ENCODE data around the gene SRPRA.

Gene SRPRA

GRCh38 chr11:126226334-126227084, 42.2 kb downstream of the SRPRA start:
- Mint-ChIP-seq H3K36me3 (peaks cover 32% of the 10 kb centered on the region), H3K4me1 (no peaks in the 10 kb centered on the region), H3K4me3 (no peak overlapping the region), H3K9me3 (no peaks in the 10 kb centered on the region), H3K27ac (no peak overlapping the region), H3K27me3 (no peaks in the 10 kb centered on the region)
- no peak for ATAC-seq

DNA sequence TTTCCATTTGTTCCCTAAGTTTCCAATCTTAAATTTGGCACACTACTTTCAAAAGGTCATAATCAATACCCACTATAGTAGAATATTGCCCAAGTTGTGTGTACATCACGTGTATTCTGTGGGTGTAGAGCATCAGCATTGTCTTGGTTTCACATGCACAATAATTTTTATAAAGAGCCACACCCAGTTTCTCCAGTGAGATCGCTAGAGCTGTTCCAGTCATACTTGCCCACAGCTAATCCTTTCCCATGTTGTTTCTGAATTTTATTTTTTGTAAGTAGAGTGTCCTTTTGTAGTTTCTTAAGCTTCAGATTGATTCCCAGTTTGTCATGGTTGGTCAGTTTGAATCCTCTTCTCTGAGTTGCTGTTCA, 43.4 kb downstream of the SRPRA start:
- H3K27me3 Mint-ChIP-seq: no peaks in the 10 kb centered on the region
- H3K36me3 Mint-ChIP-seq: peaks cover 27% of the 10 kb centered on the region
- no peak overlapping the region for H3K27ac Mint-ChIP-seq
- peaks cover 3% of the 10 kb centered on the region for H3K4me1 Mint-ChIP-seq
- H3K4me3 Mint-ChIP-seq: no peak overlapping the region
- ATAC-seq: no peak
- no peaks in the 10 kb centered on the region for H3K9me3 Mint-ChIP-seq

DNA sequence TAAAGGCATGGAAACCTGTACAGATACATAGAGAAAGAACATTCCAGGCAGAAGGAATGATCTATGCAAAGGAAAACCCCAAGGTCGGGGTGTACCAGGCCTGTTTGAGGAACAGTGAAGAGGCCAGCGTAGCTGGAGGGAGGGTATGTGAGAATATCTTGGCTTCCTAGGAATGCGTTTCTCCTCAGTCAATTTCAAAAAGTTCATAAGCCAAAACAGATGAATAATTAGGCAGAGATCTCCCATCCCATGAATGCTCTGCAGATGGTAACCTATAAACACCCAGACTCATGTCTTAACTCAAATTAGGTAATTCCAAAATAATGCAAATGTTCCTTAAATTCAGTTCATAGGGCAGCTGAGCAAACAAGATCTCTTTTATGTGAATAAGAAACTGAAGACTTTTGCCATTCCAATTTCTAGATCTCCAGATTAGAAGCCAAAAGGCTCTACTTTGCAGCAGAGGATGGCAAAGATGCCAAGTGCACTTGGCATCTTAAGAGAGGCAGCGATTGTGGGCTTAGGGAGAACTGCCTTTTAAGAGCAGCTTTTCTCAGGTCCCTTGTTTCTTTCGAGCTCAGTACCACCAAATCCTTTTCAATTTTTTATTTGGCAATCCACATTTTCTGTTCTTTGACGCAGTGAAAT, 43.9 kb downstream of the SRPRA start:
- ATAC-seq: no peak
- peaks cover 7% of the 10 kb centered on the region for H3K4me1 Mint-ChIP-seq
- no peaks in the 10 kb centered on the region for H3K27me3 Mint-ChIP-seq
- H3K36me3 Mint-ChIP-seq: peaks cover 26% of the 10 kb centered on the region
- no peak overlapping the region for H3K27ac Mint-ChIP-seq
- no peaks in the 10 kb centered on the region for H3K9me3 Mint-ChIP-seq
- no peak overlapping the region for H3K4me3 Mint-ChIP-seq

- H3K9me3 Mint-ChIP-seq: no peaks in the 10 kb centered on the region
- H3K36me3 Mint-ChIP-seq: peaks cover 6% of the 10 kb centered on the region
- H3K4me1 Mint-ChIP-seq: peaks cover 29% of the 10 kb centered on the region
- no peak overlapping the region for H3K27ac Mint-ChIP-seq
- H3K4me3 Mint-ChIP-seq: no peak overlapping the region
- no peaks in the 10 kb centered on the region for H3K27me3 Mint-ChIP-seq
- ATAC-seq: no peak
Observed at GRCh38 chr11:126219547-126219946, 49.1 kb downstream of the SRPRA start.

- ATAC-seq: no peak
- Mint-ChIP-seq H3K9me3 (no peaks in the 10 kb centered on the region), H3K4me3 (no peak overlapping the region), H3K36me3 (peaks cover 6% of the 10 kb centered on the region), H3K27me3 (no peaks in the 10 kb centered on the region), H3K4me1 (peaks cover 39% of the 10 kb centered on the region), H3K27ac (peak overlapping the region; percentile 60)
Observed at GRCh38 chr11:126217491-126217890, 51.2 kb downstream of the SRPRA start.

DNA sequence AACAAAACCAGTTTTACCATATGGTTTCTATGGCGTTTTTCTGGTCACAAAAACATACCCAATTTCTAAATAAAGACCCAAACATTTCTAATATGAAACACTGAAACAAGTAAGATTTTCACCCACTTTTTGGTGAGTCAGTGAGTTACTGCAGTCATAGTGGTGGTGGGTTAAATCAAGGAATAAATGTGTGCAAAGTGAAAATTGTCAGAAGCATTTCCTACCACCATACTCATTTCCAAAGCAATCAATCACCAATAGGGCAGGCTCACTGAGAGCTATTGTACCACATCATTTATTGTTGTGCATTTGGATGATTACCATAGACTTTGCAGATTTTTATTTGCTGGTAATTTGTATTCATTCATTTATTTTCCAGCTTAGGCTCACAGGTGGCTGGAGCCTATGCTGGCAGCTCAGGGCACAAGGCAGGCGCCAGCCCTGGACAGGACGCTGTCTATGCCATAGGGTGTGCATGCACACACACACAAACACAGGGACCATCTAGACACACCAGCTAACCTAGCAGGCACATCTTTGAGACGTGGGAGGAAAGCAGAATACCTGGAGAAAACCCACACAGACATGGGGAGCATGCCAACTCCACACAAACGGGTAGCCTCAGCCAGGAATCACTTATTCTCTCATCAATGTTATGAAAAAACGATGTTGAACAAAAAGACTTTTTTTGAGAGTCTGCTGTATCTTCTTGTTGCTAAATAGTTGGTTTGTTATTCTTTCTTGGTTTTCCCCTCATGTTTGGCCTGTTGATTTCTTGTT, 52.0 kb downstream of the SRPRA start:
- peaks cover 4% of the 10 kb centered on the region for H3K36me3 Mint-ChIP-seq
- H3K4me3 Mint-ChIP-seq: no peak overlapping the region

GRCh38 chr11:126214841-126215240, 53.9 kb downstream of the SRPRA start:
- H3K4me1 Mint-ChIP-seq: peaks cover 52% of the 10 kb centered on the region
- H3K4me3 Mint-ChIP-seq: no peak overlapping the region
- no peaks in the 10 kb centered on the region for H3K9me3 Mint-ChIP-seq

More for the DNA sequence above, 52.0 kb downstream of the SRPRA start:
- no peak for ATAC-seq
- Mint-ChIP-seq H3K27me3 (no peaks in the 10 kb centered on the region), H3K4me1 (peaks cover 46% of the 10 kb centered on the region), H3K27ac (peak overlapping the region; percentile 60), H3K9me3 (no peaks in the 10 kb centered on the region)

GRCh38 chr11:126214441-126214840, 54.3 kb downstream of the SRPRA start:
- Mint-ChIP-seq H3K4me1 (peaks cover 52% of the 10 kb centered on the region), H3K4me3 (no peak overlapping the region), H3K36me3 (peaks cover 2% of the 10 kb centered on the region), H3K27ac (no peak overlapping the region), H3K9me3 (no peaks in the 10 kb centered on the region), H3K27me3 (no peaks in the 10 kb centered on the region)
- no peak for ATAC-seq

More at GRCh38 chr11:126214841-126215240, 53.9 kb downstream of the SRPRA start:
- Mint-ChIP-seq H3K36me3 (no peaks in the 10 kb centered on the region), H3K27ac (no peak overlapping the region), H3K27me3 (no peaks in the 10 kb centered on the region)
- no peak for ATAC-seq

Data from stimulated activated memory B cell treated with anti-CD40 and anti-IgM and Interleukin-4, amounts not matched to agents 10 μg/mL and 1 μg/mL and 100 μg/mL, for 72 hours (primary cell).